Neuronal stem cell (in vitro differentiated cells): Measurements from ENCODE around the gene OR14J1.

ENCODE experiments used
- DNase-seq: peaks from one replicate; pipeline ENCODE4 v3.0.0-alpha.2; 2013; ENCODE audit warnings: low spot score
- H2AFZ ChIP-seq: one replicate; pipeline ENCODE4 v1.6.1; 2013; ENCODE audit warnings: mild to moderate bottlenecking, low read length, inconsistent platforms
- H2AK5ac ChIP-seq: 2 replicates; pipeline ENCODE4 v1.6.1; 2013; ENCODE audit warnings: low read depth, mild to moderate bottlenecking, inconsistent platforms, low read length, moderate library complexity, mixed read lengths
- H2BK120ac ChIP-seq: 2 replicates; pipeline ENCODE4 v1.6.1; 2013; ENCODE audit warnings: low read depth, mild to moderate bottlenecking, inconsistent platforms, low read length, moderate library complexity, mixed read lengths
- H2BK12ac ChIP-seq: one replicate; pipeline ENCODE4 v1.6.1; 2013; ENCODE audit warnings: low read length, inconsistent platforms
- H2BK15ac ChIP-seq: 2 replicates; pipeline ENCODE4 v1.6.1; 2013; ENCODE audit warnings: mild to moderate bottlenecking, low read length, inconsistent platforms, mixed read lengths
- H2BK5ac ChIP-seq: one replicate; pipeline ENCODE4 v1.6.1; 2013; ENCODE audit warnings: inconsistent platforms, mild to moderate bottlenecking, low read length, moderate library complexity
- H3K14ac ChIP-seq: one replicate; pipeline ENCODE4 v1.6.1; 2013; ENCODE audit warnings: low read length, inconsistent platforms
- H3K18ac ChIP-seq: 2 replicates; pipeline ENCODE4 v1.6.1; 2013; ENCODE audit warnings: low read length, inconsistent platforms
- H3K23ac ChIP-seq: 2 replicates; pipeline ENCODE4 v1.6.1; 2013; ENCODE audit warnings: low read depth, mild to moderate bottlenecking, mixed read lengths, low read length, inconsistent platforms; ENCODE audit not compliant: poor library complexity
- H3K27ac ChIP-seq: replicated peaks from 3 replicates; pipeline ENCODE4 v1.5.1; 2013; ENCODE audit warnings: low read length, inconsistent platforms
- H3K27me3 ChIP-seq, 3 experiments: 2 replicates each; pipeline ENCODE4 v1.6.1; 2013; ENCODE audit warnings: low read length in 3 of 3, mild to moderate bottlenecking in 2 of 3, inconsistent platforms in 1 of 3, low read depth in 1 of 3, mixed read lengths in 1 of 3, moderate library complexity in 1 of 3; ENCODE audit not compliant: control insufficient read depth in 3 of 3, insufficient read depth in 3 of 3
- H3K36me3 ChIP-seq, 2 donors: replicated peaks in 1 of 2; 2 replicates each; pipeline ENCODE4 v1.6.1; 2013; ENCODE audit warnings: low read length in 2 of 2; ENCODE audit not compliant: control insufficient read depth in 2 of 2, insufficient read depth in 2 of 2
- H3K4ac ChIP-seq: 2 replicates; pipeline ENCODE4 v1.6.1; 2013; ENCODE audit warnings: inconsistent platforms, mild to moderate bottlenecking, low read length, moderate library complexity
- H3K4me1 ChIP-seq, 2 donors: 1 replicate in 1 of 2; 2 replicates in 1 of 2; pipeline ENCODE4 v1.6.1; 2013; ENCODE audit warnings: low read length in 2 of 2, low read depth in 1 of 2; ENCODE audit not compliant: control insufficient read depth in 2 of 2, insufficient read depth in 1 of 2
- H3K4me2 ChIP-seq: one replicate; pipeline ENCODE4 v1.6.1; 2013; ENCODE audit warnings: mild to moderate bottlenecking, low read length, inconsistent platforms; ENCODE audit not compliant: insufficient read depth, poor library complexity, severe bottlenecking
- H3K4me3 ChIP-seq, 2 donors: 2 replicates each; pipeline ENCODE4 v1.5.1; 2013; ENCODE audit warnings: low read length in 2 of 2, mild to moderate bottlenecking in 2 of 2, inconsistent platforms in 1 of 2, moderate library complexity in 1 of 2
- H3K79me1 ChIP-seq: one replicate; pipeline ENCODE4 v1.6.1; 2013; ENCODE audit warnings: low read depth, mild to moderate bottlenecking, inconsistent platforms, low read length, moderate library complexity
- H3K9ac ChIP-seq: one replicate; pipeline ENCODE4 v1.6.1; 2013; ENCODE audit warnings: mild to moderate bottlenecking, low read depth, low read length, inconsistent platforms; ENCODE audit not compliant: poor library complexity
- H3K9me3 ChIP-seq, 2 donors: replicated peaks in 1 of 2; 2 replicates each; pipeline versions ENCODE3 to v1.6.1; 2013; ENCODE audit warnings: low read length in 2 of 2, mild to moderate bottlenecking in 2 of 2, inconsistent platforms in 1 of 2, low read depth in 1 of 2, mixed read lengths in 1 of 2, moderate library complexity in 1 of 2; ENCODE audit not compliant: control insufficient read depth in 2 of 2, insufficient read depth in 1 of 2
- H4K8ac ChIP-seq: one replicate; pipeline ENCODE4 v1.6.1; 2013; ENCODE audit warnings: low read depth, mild to moderate bottlenecking, inconsistent platforms, low read length, moderate library complexity
- H4K91ac ChIP-seq: one replicate; pipeline ENCODE4 v1.6.1; 2013; ENCODE audit warnings: low read length, low read depth, mild to moderate bottlenecking, inconsistent platforms; ENCODE audit not compliant: poor library complexity
- WGBS, 2 donors: extraction: QIAGEN DNeasy Blood & Tissue Kit; methylation state at CpG; one replicate each; pipeline ENCODE4 v1.1.7; 2013; ENCODE audit warnings: missing lambda C conversion rate in 2 of 2, mixed read lengths in 1 of 2; ENCODE audit not compliant: insufficient read length in 2 of 2, insufficient replicate concordance in 1 of 2; ENCODE audit errors: extremely low coverage in 2 of 2; 5-methylcytosine and 5-hydroxymethylcytosine counted together

OR14J1 gene

GRCh38 chr6:29355603-29356002 is 54.1 kb downstream of the OR14J1 start:
- no peak overlapping the region for H3K27ac ChIP-seq
- no peak overlapping the region for H2AK5ac ChIP-seq
- H4K91ac ChIP-seq: no peak overlapping the region
- no peak overlapping the region for H2AFZ ChIP-seq
- no peak overlapping the region for H2BK5ac ChIP-seq
- H3K79me1 ChIP-seq: peaks cover 1% of the 10 kb centered on the region
- H3K4me3 ChIP-seq: no peak overlapping the region
- H3K9ac ChIP-seq: no peak overlapping the region
- H3K9me3 ChIP-seq: no peaks in the 10 kb centered on the region
- H2BK120ac ChIP-seq: no peak overlapping the region
- H3K36me3 ChIP-seq: no peaks in the 10 kb centered on the region
- no peak overlapping the region for H3K4ac ChIP-seq
- no CpG with 5 or more reads among the region's 1 CpG for WGBS, 2 donors
- H3K4me2 ChIP-seq: no peak overlapping the region
- no peak overlapping the region for H4K8ac ChIP-seq
- no peak overlapping the region for H3K14ac ChIP-seq
- no peak overlapping the region for H2BK15ac ChIP-seq
- peaks cover 0 to 2% of the 10 kb centered on the region in 2 donors for H3K4me1 ChIP-seq
- H3K23ac ChIP-seq: no peak overlapping the region
- H3K18ac ChIP-seq: no peak overlapping the region
- DNase-seq: no peak
- no peaks in the 10 kb centered on the region for H3K27me3 ChIP-seq
- H2BK12ac ChIP-seq: no peak overlapping the region
